Posterior vena cava (tissue), 2 donors: Measurements from ENCODE around the gene PTBP1. TPM values are rescaled to one million over a fixed set of nuclear protein-coding genes. Genes with fewer than 3 reads are reported as not detected.
A peak's percentile ranks its signal among the peaks of the same experiment; 100 is the strongest.

Source experiments
- DNase-seq: peaks from one replicate; pipeline ENCODE4 v3.0.0-alpha.2; 2020; ENCODE audit warnings: low spot score
- intact Hi-C, 2 donors: fragments of 100-400 bp; cut with DNase I; formaldehyde crosslinking; loops; one replicate each; pipeline versions ENCODE4 v1.14.1 to v1.14.2; 2022 to 2023
- total RNA-seq, 2 donors: library from RNA; stranded (reverse); fragmentation: NEBNext Ultra II Directional; extraction: Animal tissue kit (Norgen Biotek cat#: 25700); gene quantifications; one replicate each; pipeline ENCODE4 v1.2.1, GENCODE V29; 2021
- donor health status: DM: yes; HTN: yes; CAD: no.
- donor health status: DM: yes; HTN: yes; CAD: no.

The PTBP1 gene
- total RNA-seq, 2 donors from 2014 or later: 151 to 168 TPM

DNA sequence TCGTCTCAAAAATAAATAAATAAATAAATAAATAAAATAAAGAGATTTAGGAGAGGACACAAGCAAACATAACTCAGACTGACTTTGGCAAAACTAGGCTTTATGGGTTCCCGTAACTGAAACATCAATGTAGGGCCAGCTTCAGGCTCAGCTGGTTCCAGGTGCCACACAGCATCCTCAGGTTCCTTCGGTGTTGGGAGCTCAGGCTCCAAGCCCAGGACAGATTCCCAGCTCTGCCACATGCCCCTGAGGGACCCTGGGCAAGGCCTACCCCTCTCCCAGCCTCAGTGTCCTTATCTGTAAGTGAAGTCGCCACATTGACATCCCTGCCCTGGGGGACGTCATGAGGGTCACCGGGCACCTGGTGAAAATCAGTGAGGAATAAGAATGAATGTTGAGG, 27.6 kb upstream of the PTBP1 start:
- intact Hi-C loops: loop anchor here (5.0 to 10.0 kb wide), 4 partner anchors 83 to 225 kb away; partner anchors contain the start of genes ELANE (in 1 of the 2) and KISS1R (in 1 of the 2)
- no peak for DNase-seq

- intact Hi-C loops: loop anchor here in 1 of 2 donors (5.0 to 10.0 kb wide), 3 partner anchors 81 to 223 kb away; partner anchors contain the start of gene ELANE
Observed at GRCh38 chr19:771332-771785, 25.9 kb upstream of the PTBP1 start.

GRCh38 chr19:772063-772462, 25.2 kb upstream of the PTBP1 start:
- DNase-seq: no peak
- intact Hi-C loops: loop anchor here in 1 of 2 donors (5.0 to 10.0 kb wide), 3 partner anchors 80 to 223 kb away; partner anchors contain the start of gene ELANE

More at GRCh38 chr19:771332-771785, 25.9 kb upstream of the PTBP1 start:
- no peak for DNase-seq

- intact Hi-C loops: loop anchor here in 1 of 2 donors (5.0 to 10.0 kb wide), 3 partner anchors 79 to 222 kb away; partner anchors contain the start of gene ELANE
- DNase-seq: no peak
Observed at GRCh38 chr19:772730-773436, 24.4 kb upstream of the PTBP1 start.

GRCh38 chr19:776549-776948, 20.7 kb upstream of the PTBP1 start:
- DNase-seq: no peak
- intact Hi-C loops: loop anchor here in 1 of 2 donors (10.0 kb wide), 1 partner anchor 218 kb away; no protein-coding TSS in a partner anchor

DNA sequence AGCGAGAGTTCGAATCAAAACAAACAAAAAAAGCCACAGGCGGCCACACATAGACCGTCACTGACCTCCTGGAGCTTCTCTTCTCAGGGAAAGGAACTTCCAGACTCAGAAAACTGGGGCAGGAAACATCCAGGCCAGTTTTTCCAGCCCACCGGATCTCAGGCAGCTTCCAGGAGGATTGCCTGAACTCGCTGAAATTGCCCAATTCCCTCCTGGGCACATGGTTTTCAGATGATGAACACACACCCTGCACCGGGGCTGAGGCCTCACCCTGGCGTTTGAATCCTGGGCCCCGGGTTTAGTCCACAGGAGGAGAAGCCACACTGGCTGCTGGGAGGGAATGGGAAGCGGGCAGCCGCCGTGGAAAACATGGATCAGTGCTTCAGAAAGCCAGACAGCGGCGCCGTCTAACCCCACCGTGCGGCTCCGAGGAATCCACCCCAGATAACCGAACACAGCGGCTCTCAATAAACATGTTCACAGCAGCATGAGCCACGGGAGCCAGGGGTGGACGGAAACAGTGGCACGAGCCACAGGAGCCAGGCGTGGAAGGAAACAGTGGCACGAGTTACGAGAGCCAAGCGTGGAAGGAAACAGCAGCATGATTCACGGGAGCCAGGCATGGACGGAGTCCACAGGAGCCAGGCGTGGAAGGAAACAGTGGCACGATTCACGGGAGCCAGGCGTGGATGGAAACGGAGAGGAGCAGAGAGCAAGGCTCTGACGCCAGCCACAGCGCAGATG, 18.2 kb upstream of the PTBP1 start:
- peak; percentile 89 for DNase-seq
- intact Hi-C loops: loop anchor here in 1 of 2 donors (10.0 kb wide), 1 partner anchor 216 kb away; no protein-coding TSS in a partner anchor

GRCh38 chr19:780935-781334, 16.3 kb upstream of the PTBP1 start:
- intact Hi-C loops: no loop called here
- DNase-seq: no peak

- no peak for DNase-seq
- intact Hi-C loops: no loop called here
Observed at GRCh38 chr19:781800-782184, 15.5 kb upstream of the PTBP1 start.

DNA sequence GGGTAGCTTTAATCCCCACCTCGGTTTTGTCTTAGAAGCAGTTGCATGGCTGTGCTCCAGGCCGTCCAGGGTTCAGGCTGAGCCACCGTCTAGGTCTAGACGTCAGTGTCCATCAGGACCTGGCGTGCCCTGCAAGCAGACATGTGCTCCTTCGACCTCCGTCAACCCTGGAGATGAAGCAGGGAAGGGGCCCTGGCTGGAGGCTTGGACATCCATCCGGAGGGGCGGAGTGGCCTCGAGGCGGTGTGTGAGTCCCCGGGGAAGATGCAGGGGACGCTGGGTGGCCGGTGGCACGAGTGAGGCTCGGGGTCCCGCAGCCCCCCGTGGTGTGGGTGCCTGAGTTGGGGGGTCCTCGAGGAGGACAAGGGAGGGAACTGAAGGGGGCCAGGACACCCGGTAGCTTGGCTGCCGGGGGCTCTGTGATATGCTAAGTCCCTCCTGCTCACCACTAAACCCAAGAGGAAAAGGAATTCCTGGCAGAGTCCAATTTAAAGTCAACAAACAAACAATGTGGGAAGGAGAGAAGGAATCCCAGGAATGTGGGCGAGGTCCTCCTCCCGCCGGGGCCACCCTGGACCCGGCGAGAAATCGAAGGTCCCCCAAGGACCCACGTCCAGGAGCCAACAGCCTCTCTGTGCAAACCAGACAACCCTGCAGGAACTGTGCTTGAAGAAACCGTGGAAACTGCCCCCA, 14.9 kb upstream of the PTBP1 start:
- intact Hi-C loops: no loop called here
- DNase-seq: no peak

DNA sequence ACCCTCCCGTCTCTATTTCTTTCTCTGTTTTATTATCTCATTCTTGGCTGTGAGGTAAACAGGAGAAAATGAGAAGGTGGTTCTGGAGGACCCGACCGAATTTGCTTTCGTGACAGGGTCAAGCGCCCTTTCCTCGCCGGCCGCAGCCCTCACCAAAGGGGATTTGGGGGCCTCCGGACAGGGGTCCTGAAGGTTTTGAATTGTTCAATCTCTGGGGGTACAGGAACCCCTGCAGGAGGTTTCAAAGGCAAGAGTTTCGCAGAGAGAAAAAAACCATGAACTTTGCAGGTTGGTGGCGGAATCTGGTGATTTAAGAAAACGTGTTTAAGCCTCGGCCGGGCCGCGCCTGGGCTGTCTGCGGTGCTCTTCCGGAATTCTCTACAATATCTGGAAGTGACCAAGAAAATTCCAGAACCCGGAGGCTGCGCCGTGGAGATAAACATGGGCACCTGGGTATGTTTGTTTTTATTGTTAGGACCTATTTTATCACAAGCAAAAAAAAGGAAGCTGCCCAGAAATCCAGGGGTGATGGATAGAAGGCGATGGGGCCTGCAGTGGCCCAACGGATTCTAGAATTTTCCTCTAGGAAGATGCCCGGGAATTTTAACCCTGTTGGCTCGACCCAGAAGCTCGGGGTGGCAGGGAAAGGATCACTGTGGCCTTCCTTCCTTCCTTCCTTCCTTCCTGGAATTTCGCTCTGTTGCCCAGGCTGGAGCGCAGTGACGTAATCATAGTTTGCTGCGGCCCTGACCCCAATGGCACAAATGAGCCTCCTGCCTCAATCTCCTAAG, 14.2 kb upstream of the PTBP1 start:
- intact Hi-C loops: no loop called here

DNA sequence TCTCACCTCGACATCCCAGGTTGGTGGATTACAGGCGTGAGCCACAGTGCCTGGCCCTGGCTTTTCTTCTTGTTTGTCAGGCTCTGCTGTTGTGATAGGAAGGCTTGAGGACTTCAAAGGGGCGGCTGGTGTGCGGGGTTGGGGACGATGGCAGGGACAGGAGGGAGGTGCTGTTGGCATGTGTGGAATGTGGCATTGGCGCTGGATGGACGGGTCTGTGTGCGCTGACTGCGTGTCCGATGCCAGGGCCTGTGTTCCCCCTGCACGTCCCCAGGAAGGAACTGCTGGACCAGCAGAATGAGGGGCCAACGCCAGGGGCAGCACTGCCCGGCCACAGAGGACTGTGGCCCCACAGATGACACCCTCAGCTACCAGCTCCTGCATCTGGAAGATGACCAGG, 12.7 kb upstream of the PTBP1 start:
- intact Hi-C loops: no loop called here
- no peak for DNase-seq

More for the DNA sequence above, 14.2 kb upstream of the PTBP1 start:
- no peak for DNase-seq

DNA sequence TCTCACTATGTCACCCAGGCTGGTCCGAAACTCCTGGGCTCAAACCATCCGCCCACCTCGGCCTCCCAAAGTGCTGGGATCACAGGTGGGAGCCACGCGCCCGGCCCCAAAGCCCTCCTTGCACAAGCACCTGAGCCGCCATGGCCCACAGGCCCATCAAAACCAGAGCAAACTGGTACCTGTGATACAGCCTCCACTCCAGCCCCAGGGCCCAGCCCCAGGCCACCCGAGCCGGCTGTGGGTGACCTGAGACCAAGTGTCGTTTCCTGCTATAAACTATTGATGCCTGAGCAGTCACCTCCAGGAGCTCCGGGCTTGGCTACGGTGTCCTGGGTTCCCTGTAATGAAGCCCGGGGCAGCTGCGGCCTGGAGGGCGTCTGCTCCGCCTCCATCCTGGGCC, 9.7 kb upstream of the PTBP1 start:
- no peak for DNase-seq
- intact Hi-C loops: no loop called here

DNA sequence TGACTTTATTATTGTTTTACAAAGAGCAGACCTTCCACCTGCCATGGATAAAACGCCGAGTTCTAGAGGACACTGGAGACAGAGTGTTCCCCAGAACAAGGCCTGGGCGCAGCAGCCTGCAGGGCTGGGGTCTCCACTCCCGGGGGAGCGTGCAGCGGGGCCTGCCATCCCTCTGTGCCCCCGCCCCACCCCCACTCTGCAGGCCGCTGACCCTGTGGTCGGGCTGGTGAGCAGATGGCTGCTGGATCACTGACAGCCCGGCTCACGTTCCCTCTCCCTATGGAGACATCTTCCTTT, 8.6 kb upstream of the PTBP1 start:
- no peak for DNase-seq
- intact Hi-C loops: no loop called here

DNA sequence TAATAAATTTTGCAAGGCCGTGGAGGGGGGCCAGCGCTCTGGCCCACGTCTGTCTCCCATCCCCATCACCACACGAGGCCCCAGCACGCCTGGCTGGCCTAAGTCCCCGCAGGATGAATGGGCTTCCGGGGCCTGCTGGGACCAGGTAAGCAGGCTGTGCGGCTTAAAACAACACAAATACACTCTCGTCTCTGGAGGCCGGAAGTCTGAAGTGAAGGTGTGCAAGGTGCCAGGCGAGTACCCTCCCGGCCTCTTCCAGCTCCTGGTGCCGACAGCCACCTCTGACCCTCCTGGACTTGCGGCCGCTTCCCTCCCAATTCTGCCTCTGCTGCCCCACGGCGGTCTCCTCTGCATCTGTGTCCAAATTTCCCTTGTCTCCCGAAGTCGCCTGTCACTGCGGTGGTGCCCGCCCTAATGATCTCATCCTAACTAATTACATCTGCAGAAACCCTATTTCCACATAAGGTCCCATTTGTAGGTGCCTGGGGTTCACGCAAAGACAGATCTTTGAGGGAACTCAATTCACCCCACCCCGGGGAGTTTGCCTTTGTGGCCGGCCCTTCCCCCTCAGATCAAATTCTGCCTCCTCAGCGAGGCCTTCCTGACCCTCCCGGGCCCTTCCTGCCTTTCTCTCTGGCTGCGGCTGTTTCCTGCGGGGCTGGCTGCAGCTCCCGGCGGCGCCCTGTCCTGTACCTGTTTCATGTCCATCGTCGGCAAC, 8.1 kb upstream of the PTBP1 start:
- intact Hi-C loops: no loop called here
- no peak for DNase-seq

- intact Hi-C loops: no loop called here
- DNase-seq: no peak
Observed at GRCh38 chr19:789701-790060, 7.6 kb upstream of the PTBP1 start.

DNA sequence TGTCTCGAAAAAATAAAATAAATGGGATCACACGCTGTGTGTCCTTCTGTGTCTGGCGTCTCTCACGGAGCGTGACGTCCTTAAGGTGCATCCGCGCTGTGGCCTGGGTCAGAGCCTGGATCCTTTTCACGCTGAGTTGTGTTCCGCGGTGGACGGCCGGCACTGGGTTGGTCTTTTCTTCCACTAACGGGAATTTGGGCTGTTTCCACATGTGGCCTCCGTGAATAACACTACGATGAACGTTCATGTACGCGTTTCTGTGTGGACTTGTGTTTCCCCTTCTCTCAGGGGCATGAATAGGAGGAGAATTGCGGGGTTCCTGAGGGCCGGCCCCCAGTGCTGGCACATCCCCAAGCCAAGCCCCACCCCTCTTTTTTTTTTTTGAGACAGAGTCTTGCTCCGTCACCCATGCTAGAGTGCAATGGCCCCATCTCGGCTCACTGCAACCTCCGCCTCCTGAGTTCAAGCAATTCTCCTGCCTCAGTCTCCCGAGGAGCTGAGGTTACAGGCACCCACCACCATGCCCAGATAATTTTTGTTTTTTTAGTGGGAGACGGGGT, 6.2 kb upstream of the PTBP1 start:
- no peak for DNase-seq
- intact Hi-C loops: no loop called here

DNA sequence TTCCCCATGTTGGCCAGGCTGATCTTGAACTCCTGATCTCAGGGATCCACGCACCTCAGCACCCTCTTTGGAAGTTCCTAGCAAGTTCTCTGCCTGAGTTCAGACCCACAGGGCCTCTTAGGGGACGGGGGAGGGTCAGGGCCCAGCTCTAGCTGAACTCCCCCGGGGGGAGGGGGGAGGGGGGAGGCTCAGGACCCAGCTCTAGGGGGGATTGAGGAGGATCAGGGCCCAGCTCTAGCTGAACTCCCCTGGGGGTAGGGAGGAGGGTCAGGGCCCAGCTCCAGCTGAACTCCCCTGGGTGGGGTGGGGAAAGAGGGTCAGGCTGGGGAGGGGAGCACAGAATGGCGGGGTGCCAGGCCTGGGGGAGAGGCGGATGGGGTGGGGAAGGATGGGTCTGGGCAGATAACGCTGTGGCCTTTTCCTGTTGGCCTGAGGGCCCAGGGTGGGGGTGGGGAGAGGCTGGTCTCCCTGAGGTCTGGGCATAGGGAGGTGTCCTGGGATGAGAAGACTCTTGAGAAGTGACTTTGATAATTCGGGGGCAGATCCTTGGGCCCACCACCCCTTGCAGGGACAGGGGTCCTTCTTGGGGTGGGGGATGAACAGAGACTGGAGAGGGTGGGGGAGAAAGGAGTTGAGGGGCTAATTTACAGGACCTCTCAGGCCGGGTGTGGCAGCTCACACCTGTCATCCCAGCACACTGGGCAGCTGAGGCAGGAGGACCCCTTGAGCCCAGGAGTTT, 5.5 kb upstream of the PTBP1 start:
- DNase-seq: no peak
- intact Hi-C loops: no loop called here
